Spinal cord (tissue), 10 donors: Measurements from ENCODE around the gene SORBS1. TPM values are rescaled to one million over a fixed set of nuclear protein-coding genes. Genes with fewer than 3 reads are reported as not detected.
A peak's percentile ranks its signal among the peaks of the same experiment; 100 is the strongest.
"Not testable (repeated sequence)": the region's sequence is repeated elsewhere in the genome, so short reads cannot be mapped to it uniquely, and the experiment has no call there.

Experiments
- DNase-seq, 6 donors: peaks; one replicate each; pipeline versions ENCODE4 v3.0.0 to v3.0.0-alpha.2; 2013 to 2015; ENCODE audit warnings: low spot score in 6 of 6, low read depth in 4 of 6
- H3K27ac ChIP-seq: one replicate; pipeline ENCODE4 v1.5.1; 2013; ENCODE audit warnings: low read depth, low read length, control low read depth
- H3K27me3 ChIP-seq: one replicate; pipeline ENCODE4 v1.6.1; 2013; ENCODE audit warnings: low read length; ENCODE audit not compliant: control insufficient read depth, insufficient read depth
- H3K36me3 ChIP-seq: one replicate; pipeline ENCODE4 v1.6.1; 2013; ENCODE audit warnings: low read length; ENCODE audit not compliant: control insufficient read depth, insufficient read depth
- H3K4me1 ChIP-seq: one replicate; pipeline ENCODE4 v1.6.1; 2013; ENCODE audit warnings: low read length; ENCODE audit not compliant: control insufficient read depth, insufficient read depth
- H3K4me3 ChIP-seq: one replicate; pipeline ENCODE4 v1.5.1; 2013; ENCODE audit warnings: low read depth, low read length, control low read depth
- H3K9me3 ChIP-seq: one replicate; pipeline ENCODE4 v1.6.1; 2013; ENCODE audit warnings: low read length; ENCODE audit not compliant: control insufficient read depth, insufficient read depth
- WGBS: methylation state at CpG from one replicate; pipeline ENCODE4 v1.1.5; 2013; ENCODE audit warnings: missing lambda C conversion rate; ENCODE audit not compliant: insufficient coverage; 5-methylcytosine and 5-hydroxymethylcytosine counted together
- polyA plus RNA-seq, 2 donors: library from polyadenylated mRNA; unstranded; fragments of 120-200 nt; gene quantifications; one replicate each; pipeline ENCODE4 v1.2.1, GENCODE V29; 2013; ENCODE audit not compliant: insufficient read length in 2 of 2
- total RNA-seq, 2 donors: library from RNA; depleted of rRNA in 1 of 2; stranded (reverse); fragments of 120-200 nt in 1 of 2; fragments of >200 nt in 1 of 2; gene quantifications; one replicate each; pipeline versions ENCODE4 v1.2.3 to v1.2.4, GENCODE V29; 2013 to 2014
- donor health status: healthy.

SORBS1 gene
- total and polyA plus RNA-seq, 4 donors, result 95.1 to 129 (median 100.0) TPM

GRCh38 chr10:95474228-95475002 lies 86.8 kb downstream of the SORBS1 start:
- Histone ChIP-seq H3K27me3 (no peaks in the 10 kb centered on the region), H3K9me3 (no peaks in the 10 kb centered on the region), H3K36me3 (no peaks in the 10 kb centered on the region), H3K27ac (peak overlapping the region; percentile 36), H3K4me3 (no peak overlapping the region), H3K4me1 (peaks cover 16% of the 10 kb centered on the region)
- no CpG with 5 or more reads among the region's 7 CpGs for WGBS
- peak in 1 of 6 donors; percentile 32 for DNase-seq

- 96% methylated on average over 10 of the region's 13 CpGs for WGBS
- Histone ChIP-seq H3K27me3 (no peaks in the 10 kb centered on the region), H3K36me3 (no peaks in the 10 kb centered on the region), H3K4me3 (no peak overlapping the region), H3K27ac (no peak overlapping the region), H3K4me1 (peaks cover 24% of the 10 kb centered on the region), H3K9me3 (no peaks in the 10 kb centered on the region)
- DNase-seq, result no peak
These were observed 88.7 kb downstream of the SORBS1 start for GRCh38 chr10:95472304-95473088.

- peaks cover 13% of the 10 kb centered on the region for H3K4me1 ChIP-seq
- H3K4me3 ChIP-seq, result no peak overlapping the region
- no peak for DNase-seq
- no peaks in the 10 kb centered on the region for H3K9me3 ChIP-seq
- H3K27ac ChIP-seq, result no peak overlapping the region
- WGBS, result 20% methylated on average over 1 of the region's 5 CpGs
- H3K36me3 ChIP-seq, result no peaks in the 10 kb centered on the region
- H3K27me3 ChIP-seq, result no peaks in the 10 kb centered on the region
These were observed 91.5 kb downstream of the SORBS1 start for GRCh38 chr10:95469676-95470075.

GRCh38 chr10:95469251-95469650 lies 91.9 kb downstream of the SORBS1 start:
- Histone ChIP-seq H3K36me3 (no peaks in the 10 kb centered on the region), H3K4me3 (no peak overlapping the region), H3K27ac (peak overlapping the region; percentile 18), H3K27me3 (no peaks in the 10 kb centered on the region), H3K9me3 (no peaks in the 10 kb centered on the region), H3K4me1 (peaks cover 12% of the 10 kb centered on the region)
- 64% methylated on average over 3 of the region's 3 CpGs for WGBS
- no peak for DNase-seq

DNA sequence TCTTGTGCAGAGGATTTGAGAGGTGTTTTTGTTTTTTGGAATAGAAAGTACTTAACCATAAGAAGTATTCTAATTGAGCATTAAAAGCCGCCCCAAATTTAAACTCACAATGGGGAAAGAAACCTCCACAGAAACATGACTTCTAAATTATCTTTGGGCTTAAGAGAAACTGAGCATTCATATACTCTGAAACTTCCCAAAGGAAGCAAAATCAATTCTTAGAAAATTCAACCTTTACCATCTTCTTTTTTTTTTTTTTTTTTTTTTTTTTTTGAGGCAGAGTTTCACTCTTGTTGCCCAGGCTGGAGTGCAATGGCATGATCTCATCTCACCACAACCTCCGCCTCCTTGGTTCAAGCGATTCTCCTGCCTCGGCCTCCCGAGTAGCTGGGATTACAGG lies 93.5 kb downstream of the SORBS1 start:
- peak overlapping the region; percentile 74 for H3K27ac ChIP-seq
- H3K36me3 ChIP-seq, H3K9me3 ChIP-seq, H3K4me3 ChIP-seq, H3K27me3 ChIP-seq, DNase-seq: not testable (repeated sequence)
- H3K4me1 ChIP-seq, result peaks cover 22% of the 10 kb centered on the region
- no CpG with 5 or more reads among the region's 5 CpGs for WGBS

DNA sequence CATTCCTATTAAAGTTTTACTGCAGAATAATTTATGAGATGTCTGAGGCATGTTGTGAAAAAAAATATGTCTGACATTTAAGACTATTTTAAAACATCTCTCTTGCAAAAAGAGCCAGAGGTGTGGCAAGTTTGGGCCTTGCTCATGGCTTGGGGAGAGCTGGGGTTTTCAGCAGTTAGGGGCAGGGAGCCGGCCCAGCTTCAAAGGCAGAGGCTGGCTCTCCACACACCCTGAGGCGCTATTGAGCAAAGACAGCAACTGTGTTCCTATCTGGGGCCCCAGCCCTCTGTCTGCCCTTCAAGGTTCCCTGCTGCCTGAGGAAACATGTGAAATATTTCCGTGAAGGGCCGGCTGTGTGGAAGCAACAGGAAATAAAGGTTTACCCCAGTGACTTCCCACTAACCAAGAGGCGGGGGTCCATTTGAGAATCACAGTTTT lies 94.0 kb downstream of the SORBS1 start:
- no peaks in the 10 kb centered on the region for H3K9me3 ChIP-seq
- peak overlapping the region; percentile 74 for H3K27ac ChIP-seq
- DNase-seq, result peak in 2 of 6 donors; percentile 41 to 85
- no peak overlapping the region for H3K4me3 ChIP-seq
- peaks cover 22% of the 10 kb centered on the region for H3K4me1 ChIP-seq
- no peaks in the 10 kb centered on the region for H3K36me3 ChIP-seq
- 4% methylated on average over 4 of the region's 5 CpGs for WGBS
- H3K27me3 ChIP-seq, result no peaks in the 10 kb centered on the region

DNA sequence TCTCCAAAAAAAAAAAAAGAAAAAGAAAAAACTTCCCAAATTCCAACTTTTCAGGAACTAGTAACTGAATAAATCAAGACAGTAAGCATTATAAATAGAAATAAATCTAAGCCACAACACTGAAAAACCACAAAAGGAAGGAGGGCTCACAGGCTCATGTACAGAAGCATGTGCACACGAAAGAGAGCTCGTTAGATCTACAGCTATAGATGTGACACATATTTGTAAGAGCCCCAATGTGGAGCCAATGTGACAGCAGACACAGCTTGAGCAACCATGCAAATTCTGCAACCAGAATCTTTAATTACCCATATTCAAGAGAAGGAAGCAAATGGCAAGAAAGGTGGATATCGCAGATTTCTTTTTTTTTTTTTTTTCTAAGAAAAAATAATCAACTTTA lies 94.7 kb downstream of the SORBS1 start:
- no peak overlapping the region for H3K4me3 ChIP-seq
- DNase-seq, result peak in 1 of 6 donors; percentile 87
- peaks cover 22% of the 10 kb centered on the region for H3K4me1 ChIP-seq
- WGBS, result no CpG with 5 or more reads among the region's 3 CpGs
- no peaks in the 10 kb centered on the region for H3K9me3 ChIP-seq
- H3K27ac ChIP-seq, result no peak overlapping the region
- no peaks in the 10 kb centered on the region for H3K27me3 ChIP-seq
- no peaks in the 10 kb centered on the region for H3K36me3 ChIP-seq

GRCh38 chr10:95464280-95464679 lies 96.9 kb downstream of the SORBS1 start:
- Histone ChIP-seq H3K9me3 (no peaks in the 10 kb centered on the region), H3K27me3 (no peaks in the 10 kb centered on the region), H3K4me1 (peaks cover 33% of the 10 kb centered on the region), H3K36me3 (no peaks in the 10 kb centered on the region), H3K27ac (no peak overlapping the region), H3K4me3 (no peak overlapping the region)
- DNase-seq, result no peak
- WGBS, result 100% methylated on average over 2 of the region's 5 CpGs

DNA sequence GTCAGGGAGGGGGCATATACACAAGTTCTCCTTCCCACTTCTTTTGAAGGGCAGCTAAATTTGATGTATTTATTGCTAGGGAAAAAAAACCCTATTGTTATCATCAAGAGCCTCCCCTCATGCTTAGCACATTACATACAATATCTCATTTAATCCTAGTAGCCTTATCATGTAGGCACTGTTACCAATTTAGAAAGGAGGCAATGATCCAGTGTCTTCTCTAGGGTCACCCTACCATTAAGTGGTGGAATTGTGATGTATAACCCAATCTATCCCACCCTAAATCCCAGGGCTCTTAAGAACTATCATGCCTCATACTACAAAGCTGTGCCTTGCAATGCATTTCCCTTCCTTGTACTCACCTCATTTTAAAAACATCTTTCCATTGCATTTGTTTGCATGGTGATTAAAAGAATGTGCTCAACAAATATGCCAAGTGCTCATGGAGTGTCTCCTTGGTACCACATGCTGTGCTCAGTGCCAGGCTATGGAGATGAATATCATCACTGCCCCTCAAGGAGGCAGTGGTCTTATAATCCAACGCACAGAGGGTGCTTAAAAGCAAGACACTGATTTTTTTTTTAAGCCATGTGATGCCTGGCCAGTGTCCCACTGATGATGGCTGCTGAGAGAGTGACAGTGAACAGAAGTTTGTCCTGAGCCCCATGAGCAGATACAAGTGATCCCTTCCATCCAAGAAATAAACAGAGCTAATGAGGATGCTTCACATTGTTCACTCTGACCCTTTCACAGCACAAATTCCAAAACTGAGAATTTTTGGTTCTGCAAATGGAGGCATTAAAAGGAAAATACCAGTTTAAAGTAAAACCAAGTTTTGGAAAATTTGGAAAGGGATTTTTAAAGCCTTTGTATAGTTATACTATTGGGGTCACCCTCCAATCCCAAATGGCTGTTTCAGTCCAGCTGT lies 98.2 kb downstream of the SORBS1 start:
- H3K27me3 ChIP-seq, result no peaks in the 10 kb centered on the region
- H3K4me1 ChIP-seq, result peaks cover 33% of the 10 kb centered on the region
- DNase-seq, result no peak
- no peaks in the 10 kb centered on the region for H3K9me3 ChIP-seq
- H3K4me3 ChIP-seq, result no peak overlapping the region
- H3K36me3 ChIP-seq, result no peaks in the 10 kb centered on the region
- H3K27ac ChIP-seq, result peak overlapping the region; percentile 15
- no CpG with 5 or more reads among the region's 1 CpG for WGBS
